ENCODE results near the gene STAM.

DNA sequence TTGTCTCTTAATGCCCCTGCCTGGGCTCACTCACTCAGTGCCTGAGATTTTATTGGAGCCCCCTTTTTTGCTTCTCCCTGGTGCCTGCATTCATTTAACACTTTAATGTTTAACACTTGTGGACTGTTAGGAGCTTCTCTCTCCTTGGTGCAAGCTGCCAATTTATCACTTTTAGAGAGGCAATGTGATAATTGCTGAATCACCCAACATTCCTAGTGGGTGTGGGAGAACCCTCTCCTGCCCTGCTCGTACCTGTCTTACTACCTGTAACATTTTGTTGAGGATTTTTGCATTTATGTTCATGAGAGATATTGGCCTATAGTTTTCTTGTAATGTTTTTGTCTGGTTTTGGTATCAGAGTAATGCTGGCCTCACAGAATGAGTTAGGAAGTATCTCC, 13.2 kb downstream of the STAM start:
- TF ChIP-seq FOXK2 (IDR thresholded peaks at IDR 0.05), result no peak
- TF ChIP-seq HDGF (IDR thresholded peaks at IDR 0.05; ENCODE audit: borderline replicate concordance), result no peak
- TF ChIP-seq SUZ12 (IDR thresholded peaks at IDR 0.05), result no peak
- TF ChIP-seq ELF4 (IDR thresholded peaks at IDR 0.05), result no peak
- TF ChIP-seq ZNF384 (IDR thresholded peaks at IDR 0.05), result no peak
- TF ChIP-seq ARNT (IDR thresholded peaks at IDR 0.05), result no peak
- TF ChIP-seq SP1 (IDR thresholded peaks at IDR 0.05), result no peak
- TF ChIP-seq BHLHE40 (IDR thresholded peaks at IDR 0.05; ENCODE audit: borderline replicate concordance), result no peak
- TF ChIP-seq PKNOX1 (IDR thresholded peaks at IDR 0.05), result no peak
- no peak for TF ChIP-seq FOXA1 (IDR thresholded peaks at IDR 0.05)
- TF ChIP-seq FOXM1 (IDR thresholded peaks at IDR 0.05; ENCODE audit: borderline replicate concordance), result no peak
- no peak for TF ChIP-seq TARDBP (IDR thresholded peaks at IDR 0.05)

Data from HEK293T (cell line).